ENCODE measurements around the gene PLOD3. TPM values are rescaled to one million over a fixed set of nuclear protein-coding genes. Genes with fewer than 3 reads are reported as not detected.

PLOD3 gene
- polyA plus RNA-seq, 1 donor (not counting 4 experiments of a cell fraction or from before 2014, with no cell fraction given), result 31.6 TPM

- H4K20me1 ChIP-seq (ENCODE audit: control insufficient read depth, extremely low read depth, insufficient read depth, low read length), result no peaks in the 10 kb centered on the region
These were observed 22.0 kb upstream of the PLOD3 start for GRCh38 chr7:101239191-101239950.

GRCh38 chr7:101238226-101239182, 21.1 kb upstream of the PLOD3 start:
- DNase-seq (ENCODE audit: low read depth, low spot score) (no peak), FAIRE-seq (no peak)
- Histone ChIP-seq H2AFZ (ENCODE audit: control insufficient read depth, low read length) (no peak overlapping the region), H3K9me1 (ENCODE audit: control insufficient read depth, extremely low read depth, insufficient read depth, low read length) (no peaks in the 10 kb centered on the region), H3K4me2 (ENCODE audit: control insufficient read depth, extremely low read depth, insufficient read depth, low read depth, low read length) (no peak overlapping the region), H4K20me1 (ENCODE audit: control insufficient read depth, extremely low read depth, insufficient read depth, low read length) (no peaks in the 10 kb centered on the region), H3K9me3 (ENCODE audit: control insufficient read depth, low read depth, low read length) (no peaks in the 10 kb centered on the region), H3K4me3 (ENCODE audit: control insufficient read depth in 2 of 3, extremely low read depth in 1 of 3, insufficient read depth in 2 of 3, low read depth in 1 of 3, low read length in 3 of 3) (no peak overlapping the region), H3K27me3 (ENCODE audit: control insufficient read depth, extremely low read depth, insufficient read depth, low read length) (no peaks in the 10 kb centered on the region), H3K79me2 (ENCODE audit: control insufficient read depth, insufficient read depth, low read length) (peaks cover 22% of the 10 kb centered on the region), H3K36me3 (ENCODE audit: control insufficient read depth in 2 of 2, extremely low read depth in 1 of 2, insufficient read depth in 2 of 2, low read length in 2 of 2) (peaks cover 16 to 24% of the 10 kb centered on the region in 2 experiments), H3K27ac (ENCODE audit: control insufficient read depth, insufficient read depth, low read length) (no peak overlapping the region), H3K4me1 (ENCODE audit: control insufficient read depth, extremely low read depth, insufficient read depth, low read length) (peaks cover 15% of the 10 kb centered on the region), H3K9ac (ENCODE audit: control insufficient read depth, extremely low read depth, insufficient read depth, low read length) (no peak overlapping the region)
- dilution Hi-C loops (cut with MboI; ENCODE audit: extremely low pct_ligation_motif_present, low sequenced_read_pairs), result no loop called here
- TF ChIP-seq EZH2 (IDR thresholded peaks at IDR 0.05; ENCODE audit: low read length) (no peak), CTCF (optimal IDR thresholded peaks at IDR 0.05 in 1 of 3, IDR thresholded peaks at IDR 0.05 in 1 of 3, conservative IDR thresholded peaks at IDR 0.05 in 1 of 3; ENCODE audit: extremely low read depth in 1 of 3, insufficient read depth in 2 of 3, low read length in 3 of 3) (no peak)

More at GRCh38 chr7:101239191-101239950, 22.0 kb upstream of the PLOD3 start:
- no peak for DNase-seq (ENCODE audit: low read depth, low spot score)
- Histone ChIP-seq H3K9me3 (ENCODE audit: control insufficient read depth, low read depth, low read length) (no peaks in the 10 kb centered on the region), H3K79me2 (ENCODE audit: control insufficient read depth, insufficient read depth, low read length) (peaks cover 29% of the 10 kb centered on the region), H3K4me3 (ENCODE audit: control insufficient read depth in 2 of 3, extremely low read depth in 1 of 3, insufficient read depth in 2 of 3, low read depth in 1 of 3, low read length in 3 of 3) (no peak overlapping the region), H3K27me3 (ENCODE audit: control insufficient read depth, extremely low read depth, insufficient read depth, low read length) (no peaks in the 10 kb centered on the region), H2AFZ (ENCODE audit: control insufficient read depth, low read length) (no peak overlapping the region), H3K4me2 (ENCODE audit: control insufficient read depth, extremely low read depth, insufficient read depth, low read depth, low read length) (no peak overlapping the region), H3K9me1 (ENCODE audit: control insufficient read depth, extremely low read depth, insufficient read depth, low read length) (no peaks in the 10 kb centered on the region), H3K4me1 (ENCODE audit: control insufficient read depth, extremely low read depth, insufficient read depth, low read length) (peaks cover 21% of the 10 kb centered on the region), H3K27ac (ENCODE audit: control insufficient read depth, insufficient read depth, low read length) (no peak overlapping the region), H3K36me3 (ENCODE audit: control insufficient read depth in 2 of 2, extremely low read depth in 1 of 2, insufficient read depth in 2 of 2, low read length in 2 of 2) (peaks cover 16 to 24% of the 10 kb centered on the region in 2 experiments), H3K9ac (ENCODE audit: control insufficient read depth, extremely low read depth, insufficient read depth, low read length) (no peak overlapping the region)
- dilution Hi-C loops (cut with MboI; ENCODE audit: extremely low pct_ligation_motif_present, low sequenced_read_pairs), result no loop called here
- no peak for FAIRE-seq
- TF ChIP-seq CTCF (optimal IDR thresholded peaks at IDR 0.05 in 1 of 3, IDR thresholded peaks at IDR 0.05 in 1 of 3, conservative IDR thresholded peaks at IDR 0.05 in 1 of 3; ENCODE audit: extremely low read depth in 1 of 3, insufficient read depth in 2 of 3, low read length in 3 of 3), result no peak
- no peak for TF ChIP-seq EZH2 (IDR thresholded peaks at IDR 0.05; ENCODE audit: low read length)

Data from keratinocyte (primary cell).